A673 (cell line): ENCODE data around the gene GRM1. TPM values are rescaled to one million over a fixed set of nuclear protein-coding genes. Genes with fewer than 3 reads are reported as not detected.

Experiments
- BruUV-seq: library from RNA; stranded (reverse); fragments of 400-500 nt; replicated peaks from 2 replicates; lab custom pipeline; 2021; lab: Mats Ljungman, UMichigan
- CTCF ChIA-PET: fragments of 300-600 bp; sonication (Branson Sonifier 250); formaldehyde crosslinking; loops from one replicate; lab custom pipeline; 2022; ENCODE audit warnings: antibody characterized with exemption; lab: Charles Lee
- POLR2A ChIA-PET: fragments of 300-600 bp; sonication (Branson Sonifier 250); formaldehyde crosslinking; loops from one replicate; lab custom pipeline; 2022; ENCODE audit warnings: antibody characterized with exemption; ENCODE audit not compliant: low non-redundant PET; lab: Charles Lee
- DNase-seq: peaks from one replicate; pipeline ENCODE4 v3.0.0-alpha.2; 2015; ENCODE audit warnings: low spot score
- H3K27ac ChIP-seq: fragments of 200-600 bp; sonication (generic); 2 replicates; pipeline ENCODE4 v1.5.1; 2016; ENCODE audit warnings: mixed run types, low read depth, mild to moderate bottlenecking, mixed read lengths, antibody characterized with exemption, low read length; ENCODE audit not compliant: poor library complexity, severe bottlenecking
- H3K27me3 ChIP-seq: fragments of 200-600 bp; sonication (generic); replicated peaks from 2 replicates; pipeline ENCODE4 v1.6.1; 2017; ENCODE audit warnings: mixed run types, low read depth, mild to moderate bottlenecking, mixed read lengths, antibody characterized with exemption, low read length; ENCODE audit not compliant: insufficient read depth, poor library complexity
- H3K36me3 ChIP-seq: fragments of 200-600 bp; sonication (generic); 2 replicates; pipeline ENCODE4 v1.6.1; 2016; ENCODE audit warnings: mixed run types, mild to moderate bottlenecking, mixed read lengths, antibody characterized with exemption, low read length; ENCODE audit not compliant: insufficient read depth, poor library complexity, severe bottlenecking
- H3K4me1 ChIP-seq: fragments of 200-600 bp; sonication (generic); 2 replicates; pipeline ENCODE4 v1.6.1; 2017; ENCODE audit warnings: mixed run types, mild to moderate bottlenecking, mixed read lengths, antibody characterized with exemption, low read length; ENCODE audit not compliant: insufficient read depth, poor library complexity, severe bottlenecking
- H3K4me3 ChIP-seq: fragments of 200-600 bp; sonication (generic); 2 replicates; pipeline ENCODE4 v1.5.1; 2016; ENCODE audit warnings: low read depth, mixed run types, mild to moderate bottlenecking, mixed read lengths, low read length; ENCODE audit not compliant: poor library complexity, severe bottlenecking
- H3K9me3 ChIP-seq: fragments of 200-600 bp; sonication (generic); 2 replicates; pipeline ENCODE4 v1.6.1; 2016; ENCODE audit warnings: mixed run types, low read depth, mild to moderate bottlenecking, mixed read lengths, antibody characterized with exemption, low read length; ENCODE audit not compliant: poor library complexity, severe bottlenecking
- CTCF ChIP-seq: fragments of 300-800, 200-600 bp; sonication (generic); conservative IDR thresholded peaks from 2 replicates; pipeline ENCODE4 v1.5.1; 2017; ENCODE audit warnings: low read depth, mild to moderate bottlenecking, antibody characterized with exemption, low read length, moderate library complexity, mixed read lengths
- EZH2 ChIP-seq: fragments of 200-600 bp; sonication (generic); IDR thresholded peaks from 2 replicates; pipeline ENCODE4 v1.6.1; 2017; ENCODE audit warnings: borderline replicate concordance, low read depth, mild to moderate bottlenecking, mixed read lengths, antibody characterized with exemption, low read length; ENCODE audit not compliant: poor library complexity, severe bottlenecking
- intact Hi-C: fragments of 100-400 bp; cut with micrococcal nuclease; formaldehyde crosslinking; loops from one replicate; pipeline ENCODE4 v1.10.0; 2022; ENCODE audit not compliant: unreplicated experiment
- total RNA-seq: library from RNA; stranded (reverse); gene quantifications from 2 replicates; pipeline ENCODE4 v1.2.3, GENCODE V29; 2021

Gene GRM1
- total RNA-seq, 1 experiment from 2014 or later, result 0.11 TPM

GRCh38 chr6:146146836-146147235 is 118.0 kb downstream of the GRM1 start:
- no peak overlapping the region for H3K4me3 ChIP-seq
- no TSS peak for BruUV-seq
- H3K4me1 ChIP-seq, result no peaks in the 10 kb centered on the region
- TF ChIP-seq EZH2, result no peak
- no peak for TF ChIP-seq CTCF
- CTCF ChIA-PET, result no interaction called here
- H3K27me3 ChIP-seq, result no peaks in the 10 kb centered on the region
- H3K27ac ChIP-seq, result no peak overlapping the region
- no peaks in the 10 kb centered on the region for H3K36me3 ChIP-seq
- no peaks in the 10 kb centered on the region for H3K9me3 ChIP-seq
- POLR2A ChIA-PET, result no interaction called here
- DNase-seq, result no peak
- intact Hi-C loops, result no loop called here

- no peak overlapping the region for H3K27ac ChIP-seq
- H3K9me3 ChIP-seq, result no peaks in the 10 kb centered on the region
- no TSS peak for BruUV-seq
- TF ChIP-seq EZH2, result no peak
- no peak for TF ChIP-seq CTCF
- CTCF ChIA-PET, result no interaction called here
- H3K4me3 ChIP-seq, result no peak overlapping the region
- no peaks in the 10 kb centered on the region for H3K4me1 ChIP-seq
- H3K36me3 ChIP-seq, result no peaks in the 10 kb centered on the region
- intact Hi-C loops, result no loop called here
- POLR2A ChIA-PET, result no interaction called here
- no peaks in the 10 kb centered on the region for H3K27me3 ChIP-seq
- DNase-seq, result no peak
Measured at GRCh38 chr6:146149770-146150169, 120.9 kb downstream of the GRM1 start.

- TF ChIP-seq CTCF, result no peak
- no peak for TF ChIP-seq EZH2
- ChIA-PET CTCF (no interaction called here), POLR2A (no interaction called here)
- Histone ChIP-seq H3K4me1 (no peaks in the 10 kb centered on the region), H3K4me3 (no peak overlapping the region), H3K27me3 (no peaks in the 10 kb centered on the region), H3K9me3 (no peaks in the 10 kb centered on the region), H3K36me3 (no peaks in the 10 kb centered on the region), H3K27ac (no peak overlapping the region)
- intact Hi-C loops, result no loop called here
- no TSS peak for BruUV-seq
- DNase-seq, result no peak
Measured at GRCh38 chr6:146153040-146153758, 124.3 kb downstream of the GRM1 start.
